ENCODE measurements around the gene CTU2. TPM values are rescaled to one million over a fixed set of nuclear protein-coding genes. Genes with fewer than 3 reads are reported as not detected.

Gene CTU2
- total RNA-seq, 4 donors from 2014 or later, result 4.4 to 13.2 (median 6.3) TPM

- TF ChIP-seq POLR2A (IDR thresholded peaks at IDR 0.05) (no peak), CTCF (IDR thresholded peaks at IDR 0.05) (no peak)
- peak overlapping the region; percentile 78 to 95 (median 90) for H3K27ac ChIP-seq
- intact Hi-C loops (cut with DNase I), result no loop called here
- peaks cover 24 to 71% (median 29%) of the 10 kb centered on the region in 3 donors for H3K4me1 ChIP-seq
- H3K9me3 ChIP-seq, result no peaks in the 10 kb centered on the region
- peak overlapping the region; percentile 93 to 99 (median 95) for H3K4me3 ChIP-seq
- H3K27me3 ChIP-seq, result no peaks in the 10 kb centered on the region
- 0% methylated on average over 4 of the region's 57 CpGs; no CpG with 5 or more reads in 1 of the 2 donors for WGBS, 2 donors
- no peak for DNase-seq
- H3K36me3 ChIP-seq, result peaks cover 0 to 10% (median 0%) of the 10 kb centered on the region in 3 donors
Observed at GRCh38 chr16:88705801-88706228, 488 bp upstream of the CTU2 start.

DNA sequence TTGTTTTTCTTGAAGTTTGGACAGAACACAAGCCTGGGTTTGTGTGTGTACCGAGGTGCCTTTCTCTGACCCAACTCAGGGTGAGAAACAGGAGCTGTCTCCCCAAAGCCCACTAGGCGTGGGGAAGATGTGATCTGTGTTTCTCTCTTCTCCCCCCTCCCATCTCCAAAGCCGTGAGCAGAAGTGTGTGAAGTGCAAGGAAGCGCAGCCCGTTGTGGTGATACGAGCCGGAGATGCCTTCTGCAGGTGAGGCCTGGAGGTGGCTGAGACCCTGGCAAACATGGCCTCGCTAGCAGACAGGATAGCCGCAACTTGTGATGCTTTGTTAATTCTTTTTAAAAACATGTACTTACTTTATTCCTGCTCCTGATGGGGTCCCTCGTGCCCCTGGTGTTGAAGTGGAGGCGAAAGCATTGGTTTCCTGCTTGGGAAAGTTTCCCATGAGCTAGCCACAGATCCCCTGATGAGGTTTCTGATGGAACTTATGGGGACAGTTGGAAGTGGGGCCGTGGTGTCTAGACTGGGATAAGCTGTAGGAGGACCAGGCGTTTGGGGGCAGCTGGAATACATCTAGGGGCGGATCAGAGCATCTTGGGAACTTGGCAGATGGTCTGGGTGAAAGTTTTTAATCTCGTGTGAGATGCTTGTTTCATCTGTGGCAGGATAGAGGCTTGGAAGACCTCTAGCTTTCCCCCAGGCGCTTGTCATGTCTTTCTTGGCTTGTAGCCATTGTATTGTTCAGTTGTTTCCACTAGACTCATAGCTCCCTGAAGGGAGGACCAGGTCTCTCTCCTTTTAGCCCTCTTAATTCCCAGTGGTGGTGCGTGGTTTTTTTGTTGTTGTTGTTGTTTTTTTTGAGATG, 893 bp downstream of the CTU2 start:
- peaks cover 0 to 10% (median 0%) of the 10 kb centered on the region in 3 donors for H3K36me3 ChIP-seq
- intact Hi-C loops (cut with DNase I), result no loop called here
- peak overlapping the region in 3 of 4 donors; percentile 78 to 95 (median 86) for H3K27ac ChIP-seq
- H3K4me3 ChIP-seq, result peak overlapping the region; percentile 93 to 99 (median 95)
- peaks cover 20 to 60% (median 23%) of the 10 kb centered on the region in 3 donors for H3K4me1 ChIP-seq
- no peaks in the 10 kb centered on the region for H3K27me3 ChIP-seq
- TF ChIP-seq POLR2A (IDR thresholded peaks at IDR 0.05), result no peak
- TF ChIP-seq CTCF (IDR thresholded peaks at IDR 0.05), result peak in 1 of 6 experiments; percentile 3
- DNase-seq, result no peak
- 22 to 29% methylated on average over 14 to 15 of the region's 17 CpGs for WGBS, 2 donors
- H3K9me3 ChIP-seq, result no peaks in the 10 kb centered on the region

DNA sequence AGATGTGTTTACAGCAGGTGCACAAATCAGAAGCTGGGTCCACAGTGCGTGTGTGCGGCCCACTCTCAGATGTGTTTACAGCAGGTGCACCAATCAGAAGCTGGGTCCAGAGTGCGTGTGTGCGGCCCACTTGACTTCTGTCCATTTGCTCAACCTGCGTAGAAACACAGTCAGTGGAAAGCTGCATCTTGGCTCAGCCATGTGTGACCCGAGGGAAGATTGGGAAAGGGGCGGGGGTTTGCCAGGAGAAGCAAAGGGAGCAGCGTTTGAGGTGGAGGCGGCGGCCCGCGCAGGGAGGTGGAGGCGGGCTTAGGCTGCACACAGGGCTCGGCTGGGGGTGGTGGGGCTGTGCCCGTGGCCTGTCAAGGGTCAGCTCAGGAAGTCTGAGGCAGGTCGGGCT, 4.3 kb downstream of the CTU2 start:
- DNase-seq, result no peak
- Histone ChIP-seq H3K36me3 (peaks cover 13 to 34% (median 19%) of the 10 kb centered on the region in 3 donors), H3K4me1 (peaks cover 11 to 31% (median 13%) of the 10 kb centered on the region in 3 donors), H3K27me3 (no peaks in the 10 kb centered on the region), H3K27ac (no peak overlapping the region), H3K9me3 (no peaks in the 10 kb centered on the region), H3K4me3 (no peak overlapping the region)
- WGBS, 2 donors, result 73% methylated on average over 14 to 15 of the region's 16 CpGs
- TF ChIP-seq POLR2A (IDR thresholded peaks at IDR 0.05) (no peak), CTCF (IDR thresholded peaks at IDR 0.05) (no peak)
- intact Hi-C loops (cut with DNase I), result no loop called here

DNA sequence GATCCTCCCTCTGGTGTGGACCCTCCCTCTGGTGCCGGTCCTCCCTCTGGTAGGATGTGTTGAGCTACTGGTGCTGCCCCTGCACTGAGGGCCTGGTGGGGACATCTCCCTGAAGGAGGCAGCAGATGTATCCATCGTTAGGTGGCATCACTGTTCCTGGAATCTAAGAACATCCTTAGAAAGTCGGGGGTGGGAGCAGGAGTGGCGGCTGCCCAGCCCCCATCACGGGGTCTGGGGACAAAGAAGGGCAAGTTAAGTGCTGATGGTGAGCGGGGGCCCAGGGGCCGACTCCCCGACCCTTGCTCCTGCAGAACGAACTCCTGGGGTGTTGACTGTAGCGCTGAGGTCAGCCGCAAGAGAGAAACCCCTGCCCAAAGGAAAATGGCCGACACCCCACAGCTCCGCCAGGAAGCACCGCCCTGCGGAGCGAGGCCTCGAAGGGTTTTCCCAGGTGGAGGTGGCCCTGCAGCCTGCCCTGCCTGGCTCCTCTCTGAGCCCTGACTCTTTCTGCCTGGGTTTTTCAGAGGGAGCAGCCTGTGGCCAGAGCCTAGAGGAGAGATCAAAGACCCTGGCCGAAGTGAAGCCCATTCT, 5.5 kb downstream of the CTU2 start:
- H3K4me1 ChIP-seq, result peaks cover 8 to 25% (median 8%) of the 10 kb centered on the region in 3 donors
- intact Hi-C loops (cut with DNase I), result no loop called here
- DNase-seq, result no peak
- no peaks in the 10 kb centered on the region for H3K9me3 ChIP-seq
- H3K4me3 ChIP-seq, result no peak overlapping the region
- H3K27me3 ChIP-seq, result no peaks in the 10 kb centered on the region
- H3K27ac ChIP-seq, result no peak overlapping the region
- no peak for TF ChIP-seq CTCF (IDR thresholded peaks at IDR 0.05)
- no peak for TF ChIP-seq POLR2A (IDR thresholded peaks at IDR 0.05)
- H3K36me3 ChIP-seq, result peaks cover 26 to 47% (median 32%) of the 10 kb centered on the region in 3 donors
- WGBS, 2 donors, result 75 to 86% methylated on average over 2 to 8 of the region's 18 CpGs

All from esophagus squamous epithelium (tissue), 5 donors.